ENCODE measurements around the gene EGFLAM. TPM values are rescaled to one million over a fixed set of nuclear protein-coding genes. Genes with fewer than 3 reads are reported as not detected.

EGFLAM gene
- total RNA-seq, 1 donor from 2014 or later, result 132 TPM

GRCh38 chr5:38375423-38375822 lies 117.1 kb downstream of the EGFLAM start:
- no peak for DNase-seq (ENCODE audit: low spot score)

DNA sequence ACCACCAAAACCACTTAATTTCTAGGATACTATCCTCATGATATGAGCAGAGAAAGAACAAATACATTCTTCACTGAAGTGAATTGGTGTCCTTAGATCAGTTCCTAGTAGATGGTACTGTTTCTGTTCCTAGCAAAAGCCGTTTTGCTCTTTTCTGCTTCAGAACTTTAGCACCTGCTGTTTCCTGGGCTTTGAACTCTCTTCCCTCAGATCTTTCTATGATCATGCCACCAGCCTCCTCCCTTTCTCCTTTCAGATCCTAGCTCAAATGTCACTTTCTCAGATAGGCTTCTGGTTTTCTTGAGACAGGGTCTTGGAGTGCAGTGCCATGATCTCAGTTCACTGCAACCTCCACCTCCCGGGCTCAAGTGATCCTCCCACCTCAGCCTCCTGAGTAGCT lies 118.0 kb downstream of the EGFLAM start:
- DNase-seq (ENCODE audit: low spot score), result no peak

DNA sequence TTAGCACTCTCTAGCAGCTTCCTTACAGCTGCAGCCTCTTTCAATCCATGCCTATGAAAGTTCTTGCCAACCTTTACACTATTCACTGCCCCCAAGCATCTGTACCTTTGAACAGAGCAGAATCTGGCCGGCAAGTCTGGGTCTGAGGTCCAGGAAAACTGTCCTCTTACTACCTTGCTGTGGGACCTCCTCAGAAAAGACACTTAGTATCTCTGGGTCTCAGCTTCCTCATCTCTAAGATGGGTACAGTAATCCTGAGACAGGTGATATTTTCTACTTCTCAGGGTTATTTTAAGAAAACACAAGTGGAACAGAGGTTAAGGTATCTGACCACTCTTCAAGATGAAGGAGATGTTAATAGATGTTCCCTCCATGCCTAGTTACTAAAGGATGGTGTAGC lies 120.2 kb downstream of the EGFLAM start:
- no peak for DNase-seq (ENCODE audit: low spot score)

DNA sequence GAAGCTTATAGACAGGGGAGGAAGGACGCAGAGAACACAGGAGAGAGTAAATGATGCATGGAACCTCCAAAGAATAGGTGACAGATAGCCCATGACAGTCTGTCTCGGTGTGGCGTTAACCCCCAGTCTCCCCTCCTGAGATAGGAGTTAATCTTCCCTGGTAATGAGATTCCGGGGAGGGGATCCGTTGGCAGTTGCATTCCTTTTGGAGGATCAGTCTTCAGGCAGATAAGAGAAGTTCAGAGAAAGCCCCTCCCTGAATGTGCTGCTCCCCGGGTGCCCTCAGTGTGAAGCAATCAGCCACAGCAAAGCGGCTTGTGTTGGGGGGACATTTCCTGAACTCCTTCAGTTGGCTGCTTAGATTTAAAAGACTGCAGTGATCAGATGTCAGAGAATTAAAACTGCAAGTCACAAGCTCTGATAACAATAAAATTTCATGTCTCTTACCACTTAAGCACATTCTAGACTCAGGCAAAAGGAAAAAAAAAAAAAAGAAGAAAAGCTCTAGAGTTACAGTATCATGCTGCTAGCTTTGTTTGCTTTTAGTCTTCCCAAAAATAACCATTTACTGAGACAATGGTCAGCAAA lies 121.1 kb downstream of the EGFLAM start:
- DNase-seq (ENCODE audit: low spot score), result no peak

GRCh38 chr5:38380537-38380936 lies 122.2 kb downstream of the EGFLAM start:
- no peak for DNase-seq (ENCODE audit: low spot score)

GRCh38 chr5:38381361-38381760 lies 123.0 kb downstream of the EGFLAM start:
- DNase-seq (ENCODE audit: low spot score), result no peak

DNA sequence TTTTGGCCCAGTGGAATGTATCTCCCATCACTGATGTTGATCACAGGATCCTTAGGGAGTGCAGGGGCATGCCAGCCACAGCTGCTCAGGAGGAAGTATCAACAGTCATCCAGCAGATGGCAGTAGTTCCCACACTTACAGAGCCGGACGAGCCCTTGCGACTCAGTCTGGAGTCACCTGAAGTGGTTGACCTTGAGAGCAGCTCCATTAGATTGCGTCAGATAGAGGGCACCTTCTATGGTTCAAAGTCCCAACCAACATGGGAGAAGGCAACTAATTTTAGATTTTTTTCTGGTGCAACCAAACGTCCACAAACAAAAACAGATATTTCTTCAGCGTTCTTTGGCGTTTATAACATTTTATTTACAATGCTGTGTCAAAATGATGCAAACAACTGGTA lies 124.5 kb downstream of the EGFLAM start:
- no peak for DNase-seq (ENCODE audit: low spot score)

DNA sequence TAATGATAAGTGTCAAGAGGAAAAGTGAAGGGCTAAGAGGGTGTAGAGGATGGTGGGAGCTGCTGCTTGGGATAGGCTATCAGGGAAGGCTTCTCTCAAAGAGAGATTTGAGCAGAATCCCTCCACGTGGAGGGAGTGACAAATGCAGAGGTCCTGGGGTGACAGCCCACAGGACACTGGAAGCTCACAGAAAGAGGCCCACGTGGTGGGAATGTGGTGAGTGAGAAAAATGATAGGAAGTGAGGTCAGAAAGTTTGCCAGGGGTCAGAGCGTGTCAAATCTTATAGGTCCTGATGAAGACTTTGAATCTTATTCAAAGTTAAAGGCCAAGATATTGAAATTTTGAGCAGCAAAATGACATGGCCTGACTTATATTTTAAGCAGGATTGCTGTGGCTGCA lies 125.3 kb downstream of the EGFLAM start:
- DNase-seq (ENCODE audit: low spot score), result no peak

- DNase-seq (ENCODE audit: low spot score), result no peak
Observed at GRCh38 chr5:38384396-38384795, 126.0 kb downstream of the EGFLAM start.

DNA sequence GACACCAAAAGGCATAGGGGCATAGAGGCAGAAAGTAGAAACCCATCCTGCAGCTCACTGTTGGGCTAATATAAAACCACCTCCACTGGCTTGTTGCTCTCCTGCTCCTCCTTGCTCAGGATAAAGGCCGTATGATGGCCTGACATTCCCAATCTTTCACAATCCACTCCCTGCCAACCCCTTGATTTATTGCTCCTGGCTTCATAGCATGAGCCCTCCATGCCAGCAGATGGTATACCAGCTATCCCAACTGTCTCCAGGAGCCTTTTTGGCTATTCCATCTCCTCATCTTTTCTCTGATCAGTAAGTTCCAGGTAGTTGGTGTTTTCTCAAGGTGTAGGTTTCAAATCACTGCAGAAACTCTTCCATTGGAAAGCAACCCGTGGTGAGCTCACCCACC lies 128.8 kb downstream of the EGFLAM start:
- DNase-seq (ENCODE audit: low spot score), result no peak

- no peak for DNase-seq (ENCODE audit: low spot score)
Observed at GRCh38 chr5:38393636-38394035, 135.3 kb downstream of the EGFLAM start.

GRCh38 chr5:38396766-38397165 lies 138.4 kb downstream of the EGFLAM start:
- DNase-seq (ENCODE audit: low spot score), result no peak

DNA sequence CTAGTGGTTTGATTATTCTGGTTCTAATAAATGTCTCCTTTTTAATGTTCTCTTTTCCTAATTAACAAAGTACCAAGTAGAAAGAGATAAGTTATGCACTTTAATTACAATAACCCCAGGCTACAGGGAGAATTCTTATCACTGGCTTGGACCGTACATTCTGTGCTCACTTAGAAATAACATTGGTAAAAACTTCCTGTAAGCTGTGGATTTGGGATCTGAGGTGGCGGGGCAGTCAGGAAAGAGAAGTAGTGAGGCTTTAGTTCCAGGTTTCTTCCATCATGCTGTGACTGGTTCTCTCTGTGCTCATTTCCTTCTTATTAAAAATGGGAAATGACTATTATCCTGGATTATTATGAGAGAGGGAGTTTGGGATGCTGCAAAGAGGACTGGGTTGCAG lies 142.0 kb downstream of the EGFLAM start:
- DNase-seq (ENCODE audit: low spot score), result no peak

DNA sequence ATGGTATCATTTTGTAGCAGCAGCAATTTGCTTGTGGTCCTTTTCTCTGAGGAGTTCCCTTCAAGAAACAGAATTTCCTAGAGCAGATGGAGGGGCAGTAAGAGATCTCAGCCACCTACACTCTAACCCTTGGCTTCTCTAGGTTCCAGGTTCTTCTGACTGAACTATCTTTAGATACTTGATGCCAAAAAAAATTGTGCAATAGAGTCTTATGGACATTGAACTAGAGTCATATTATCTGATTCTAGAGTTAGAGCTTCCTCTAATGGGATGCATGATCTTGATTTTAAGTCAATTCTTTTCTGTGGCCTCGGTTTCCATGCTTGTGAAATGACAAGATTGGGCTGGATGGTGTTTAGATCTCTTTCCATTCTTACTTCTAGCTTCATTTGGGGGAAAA lies 142.8 kb downstream of the EGFLAM start:
- no peak for DNase-seq (ENCODE audit: low spot score)

DNA sequence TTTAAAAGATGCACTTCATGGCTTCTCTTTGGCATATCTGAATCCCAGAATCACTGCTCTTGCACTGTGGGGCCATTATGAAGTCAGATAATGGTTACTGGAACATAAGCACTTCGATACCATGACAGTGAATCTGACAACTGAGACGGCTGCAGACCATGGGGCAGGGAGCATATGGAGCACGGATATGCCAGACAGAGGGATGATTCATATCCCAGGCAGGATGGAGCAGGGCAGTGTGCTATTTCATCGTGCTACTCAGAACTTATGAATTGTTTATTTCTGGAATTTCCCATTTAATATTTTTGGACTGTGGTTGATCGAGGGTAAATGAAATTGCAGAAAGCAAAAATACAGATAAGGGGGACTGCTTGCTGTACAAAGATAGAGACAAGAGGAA lies 145.0 kb downstream of the EGFLAM start:
- no peak for DNase-seq (ENCODE audit: low spot score)

GRCh38 chr5:38403877-38404635 lies 145.7 kb downstream of the EGFLAM start:
- DNase-seq (ENCODE audit: low spot score), result no peak

DNA sequence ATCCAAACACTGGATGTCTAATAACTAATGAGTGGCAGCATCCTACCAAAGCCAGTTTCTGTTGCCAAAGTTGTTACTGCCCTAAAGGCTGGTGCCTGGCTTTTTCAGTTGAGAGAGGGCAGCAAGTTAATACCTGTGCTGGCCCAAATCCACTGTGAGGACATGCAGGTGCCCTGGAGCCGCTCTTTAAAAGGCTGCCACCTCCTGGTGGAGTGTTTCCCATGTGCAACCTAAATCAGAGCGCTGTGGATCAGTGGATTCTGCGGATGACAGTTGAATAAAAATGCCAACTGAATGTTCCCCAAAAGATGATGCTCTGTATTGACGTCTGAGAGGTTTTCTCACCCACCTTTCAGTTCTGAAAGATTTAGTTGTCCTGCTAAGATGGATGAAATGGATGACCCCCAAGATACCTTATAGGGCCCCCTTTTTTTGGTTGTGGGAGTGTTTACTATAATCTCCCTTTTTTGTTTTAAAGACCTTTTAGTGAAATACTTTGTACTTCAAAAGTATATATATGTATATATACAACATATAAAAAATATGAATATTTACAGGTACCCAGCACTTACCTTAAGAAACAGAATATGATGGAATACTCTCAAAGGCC lies 146.4 kb downstream of the EGFLAM start:
- DNase-seq (ENCODE audit: low spot score), result no peak

- DNase-seq (ENCODE audit: low spot score), result no peak
Observed at GRCh38 chr5:38408446-38409198, 150.3 kb downstream of the EGFLAM start.

DNA sequence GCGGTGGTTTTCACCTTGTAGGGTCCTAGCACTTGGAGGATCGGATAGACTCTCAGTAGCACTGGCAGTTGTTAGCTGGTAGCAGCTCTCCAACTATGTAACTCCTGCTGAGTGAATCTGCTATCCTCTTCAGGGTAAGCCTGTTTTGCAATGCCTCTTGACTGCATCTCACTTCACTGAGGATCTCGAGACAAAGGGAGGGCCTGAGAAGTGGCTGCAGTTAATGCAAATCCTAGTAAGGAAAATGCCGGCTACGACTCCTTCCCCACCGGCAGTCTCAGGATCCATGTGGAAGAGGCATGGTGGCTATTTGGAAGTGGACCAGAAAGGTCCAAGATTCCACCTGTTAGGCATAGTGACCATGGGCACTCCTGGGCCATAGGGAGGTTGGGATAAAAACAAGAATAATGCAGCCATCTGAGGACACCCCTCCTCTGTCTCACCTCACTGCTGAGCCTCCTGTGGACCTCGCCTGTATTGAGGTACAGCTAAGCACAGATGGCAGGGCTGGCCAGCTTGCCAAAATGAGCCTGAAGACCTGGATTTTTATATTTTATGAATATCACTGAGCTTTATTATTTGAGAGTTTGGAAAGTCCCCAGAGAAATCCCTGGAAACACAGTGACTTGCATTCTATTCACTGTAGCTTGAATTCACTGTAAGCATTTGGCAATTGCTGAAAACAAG lies 152.1 kb downstream of the EGFLAM start:
- no peak for DNase-seq (ENCODE audit: low spot score)

DNA sequence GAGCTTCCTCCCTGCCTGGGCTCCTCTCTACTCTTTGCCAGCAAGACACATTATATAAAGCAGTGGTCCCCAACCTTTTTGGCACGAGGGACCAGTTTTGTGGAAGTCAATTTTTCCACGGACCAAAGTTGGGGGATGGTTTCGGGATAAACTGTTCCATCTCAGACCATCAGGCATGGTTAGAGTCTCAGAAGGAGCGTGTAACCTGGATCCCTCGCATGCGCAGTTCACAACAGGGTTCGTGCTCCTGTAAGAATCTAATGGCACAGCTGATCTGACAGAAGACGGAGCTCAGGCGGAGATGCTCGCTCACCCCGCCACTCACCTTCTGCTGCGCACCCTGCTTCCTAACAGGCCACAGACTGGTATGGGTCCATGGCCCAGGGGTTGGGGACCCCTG lies 155.3 kb downstream of the EGFLAM start:
- no peak for DNase-seq (ENCODE audit: low spot score)

GRCh38 chr5:38414348-38414747 lies 156.0 kb downstream of the EGFLAM start:
- DNase-seq (ENCODE audit: low spot score), result no peak
